ENCODE measurements around the gene PTPRE. TPM values are rescaled to one million over a fixed set of nuclear protein-coding genes. Genes with fewer than 3 reads are reported as not detected.

Gene PTPRE
- total and polyA plus RNA-seq, 4 donors: 30.9 to 46.9 (median 37.2) TPM

GRCh38 chr10:127872871-127873600 lies 33.9 kb upstream of the PTPRE start:
- Histone ChIP-seq H3K4me3 (ENCODE audit: low read depth, low read length) (no peak overlapping the region), H3K27ac (ENCODE audit: low read depth, low read length) (no peak overlapping the region), H3K36me3 (ENCODE audit: control insufficient read depth, insufficient read depth, low read length) (no peaks in the 10 kb centered on the region), H3K27me3 (ENCODE audit: control insufficient read depth, insufficient read depth, low read length) (no peaks in the 10 kb centered on the region), H3K4me1 (ENCODE audit: control insufficient read depth, insufficient read depth, low read length) (peaks cover 13% of the 10 kb centered on the region), H3K9me3 (ENCODE audit: control insufficient read depth, insufficient read depth, low read length) (no peaks in the 10 kb centered on the region)
- WGBS (ENCODE audit: insufficient coverage): 91% methylated on average over 9 of the region's 12 CpGs
- no peak for DNase-seq (ENCODE audit: low read depth in 4 of 6, low spot score in 6 of 6)

- Histone ChIP-seq H3K36me3 (ENCODE audit: control insufficient read depth, insufficient read depth, low read length) (no peaks in the 10 kb centered on the region), H3K27me3 (ENCODE audit: control insufficient read depth, insufficient read depth, low read length) (no peaks in the 10 kb centered on the region), H3K9me3 (ENCODE audit: control insufficient read depth, insufficient read depth, low read length) (no peaks in the 10 kb centered on the region), H3K27ac (ENCODE audit: low read depth, low read length) (no peak overlapping the region), H3K4me3 (ENCODE audit: low read depth, low read length) (no peak overlapping the region), H3K4me1 (ENCODE audit: control insufficient read depth, insufficient read depth, low read length) (peaks cover 13% of the 10 kb centered on the region)
- 95% methylated on average over 9 of the region's 11 CpGs for WGBS (ENCODE audit: insufficient coverage)
- no peak for DNase-seq (ENCODE audit: low read depth in 4 of 6, low spot score in 6 of 6)
These were observed 32.9 kb upstream of the PTPRE start for GRCh38 chr10:127873901-127874470.

- H3K36me3 ChIP-seq (ENCODE audit: control insufficient read depth, insufficient read depth, low read length): no peaks in the 10 kb centered on the region
- no peaks in the 10 kb centered on the region for H3K27me3 ChIP-seq (ENCODE audit: control insufficient read depth, insufficient read depth, low read length)
- H3K4me1 ChIP-seq (ENCODE audit: control insufficient read depth, insufficient read depth, low read length): peaks cover 13% of the 10 kb centered on the region
- no peak overlapping the region for H3K27ac ChIP-seq (ENCODE audit: low read depth, low read length)
- H3K9me3 ChIP-seq (ENCODE audit: control insufficient read depth, insufficient read depth, low read length): no peaks in the 10 kb centered on the region
- no peak overlapping the region for H3K4me3 ChIP-seq (ENCODE audit: low read depth, low read length)
- DNase-seq (ENCODE audit: low read depth in 4 of 6, low spot score in 6 of 6): no peak
- 78% methylated on average over 6 of the region's 11 CpGs for WGBS (ENCODE audit: insufficient coverage)
These were observed 32.0 kb upstream of the PTPRE start for GRCh38 chr10:127874671-127875448.

GRCh38 chr10:127875449-127875765 lies 31.5 kb upstream of the PTPRE start:
- Histone ChIP-seq H3K27ac (ENCODE audit: low read depth, low read length) (no peak overlapping the region), H3K9me3 (ENCODE audit: control insufficient read depth, insufficient read depth, low read length) (no peaks in the 10 kb centered on the region), H3K4me3 (ENCODE audit: low read depth, low read length) (no peak overlapping the region), H3K27me3 (ENCODE audit: control insufficient read depth, insufficient read depth, low read length) (no peaks in the 10 kb centered on the region), H3K4me1 (ENCODE audit: control insufficient read depth, insufficient read depth, low read length) (peaks cover 13% of the 10 kb centered on the region), H3K36me3 (ENCODE audit: control insufficient read depth, insufficient read depth, low read length) (no peaks in the 10 kb centered on the region)
- DNase-seq (ENCODE audit: low read depth in 4 of 6, low spot score in 6 of 6): no peak
- 90% methylated on average over 5 of the region's 6 CpGs for WGBS (ENCODE audit: insufficient coverage)

GRCh38 chr10:127875916-127876315 lies 31.0 kb upstream of the PTPRE start:
- WGBS (ENCODE audit: insufficient coverage): 100% methylated on average over 1 of the region's 5 CpGs
- peaks cover 13% of the 10 kb centered on the region for H3K4me1 ChIP-seq (ENCODE audit: control insufficient read depth, insufficient read depth, low read length)
- peak in 1 of 6 donors; percentile 14 for DNase-seq (ENCODE audit: low read depth in 4 of 6, low spot score in 6 of 6)

GRCh38 chr10:127877116-127877515 lies 29.8 kb upstream of the PTPRE start:
- no peaks in the 10 kb centered on the region for H3K27me3 ChIP-seq (ENCODE audit: control insufficient read depth, insufficient read depth, low read length)
- WGBS (ENCODE audit: insufficient coverage): 100% methylated on average over 3 of the region's 4 CpGs
- peaks cover 10% of the 10 kb centered on the region for H3K4me1 ChIP-seq (ENCODE audit: control insufficient read depth, insufficient read depth, low read length)

More at GRCh38 chr10:127875916-127876315, 31.0 kb upstream of the PTPRE start:
- Histone ChIP-seq H3K4me3 (ENCODE audit: low read depth, low read length) (no peak overlapping the region), H3K27me3 (ENCODE audit: control insufficient read depth, insufficient read depth, low read length) (no peaks in the 10 kb centered on the region), H3K27ac (ENCODE audit: low read depth, low read length) (no peak overlapping the region), H3K36me3 (ENCODE audit: control insufficient read depth, insufficient read depth, low read length) (no peaks in the 10 kb centered on the region), H3K9me3 (ENCODE audit: control insufficient read depth, insufficient read depth, low read length) (no peaks in the 10 kb centered on the region)

GRCh38 chr10:127877699-127878098 lies 29.2 kb upstream of the PTPRE start:
- no peaks in the 10 kb centered on the region for H3K36me3 ChIP-seq (ENCODE audit: control insufficient read depth, insufficient read depth, low read length)
- 58% methylated on average over 5 of the region's 5 CpGs for WGBS (ENCODE audit: insufficient coverage)
- H3K27me3 ChIP-seq (ENCODE audit: control insufficient read depth, insufficient read depth, low read length): no peaks in the 10 kb centered on the region
- no peak overlapping the region for H3K27ac ChIP-seq (ENCODE audit: low read depth, low read length)
- H3K9me3 ChIP-seq (ENCODE audit: control insufficient read depth, insufficient read depth, low read length): no peaks in the 10 kb centered on the region
- no peak overlapping the region for H3K4me3 ChIP-seq (ENCODE audit: low read depth, low read length)
- H3K4me1 ChIP-seq (ENCODE audit: control insufficient read depth, insufficient read depth, low read length): peaks cover 6% of the 10 kb centered on the region
- no peak for DNase-seq (ENCODE audit: low read depth in 4 of 6, low spot score in 6 of 6)

More at GRCh38 chr10:127877116-127877515, 29.8 kb upstream of the PTPRE start:
- no peaks in the 10 kb centered on the region for H3K36me3 ChIP-seq (ENCODE audit: control insufficient read depth, insufficient read depth, low read length)
- no peak for DNase-seq (ENCODE audit: low read depth in 4 of 6, low spot score in 6 of 6)
- H3K4me3 ChIP-seq (ENCODE audit: low read depth, low read length): no peak overlapping the region
- H3K27ac ChIP-seq (ENCODE audit: low read depth, low read length): no peak overlapping the region
- no peaks in the 10 kb centered on the region for H3K9me3 ChIP-seq (ENCODE audit: control insufficient read depth, insufficient read depth, low read length)

GRCh38 chr10:127878475-127879055 lies 28.3 kb upstream of the PTPRE start:
- peaks cover 6% of the 10 kb centered on the region for H3K4me1 ChIP-seq (ENCODE audit: control insufficient read depth, insufficient read depth, low read length)
- H3K9me3 ChIP-seq (ENCODE audit: control insufficient read depth, insufficient read depth, low read length): no peaks in the 10 kb centered on the region
- no peak overlapping the region for H3K4me3 ChIP-seq (ENCODE audit: low read depth, low read length)
- no peak for DNase-seq (ENCODE audit: low read depth in 4 of 6, low spot score in 6 of 6)
- 85% methylated on average over 4 of the region's 4 CpGs for WGBS (ENCODE audit: insufficient coverage)
- no peak overlapping the region for H3K27ac ChIP-seq (ENCODE audit: low read depth, low read length)
- no peaks in the 10 kb centered on the region for H3K27me3 ChIP-seq (ENCODE audit: control insufficient read depth, insufficient read depth, low read length)
- no peaks in the 10 kb centered on the region for H3K36me3 ChIP-seq (ENCODE audit: control insufficient read depth, insufficient read depth, low read length)

GRCh38 chr10:127880557-127880956 lies 26.3 kb upstream of the PTPRE start:
- H3K9me3 ChIP-seq (ENCODE audit: control insufficient read depth, insufficient read depth, low read length): no peaks in the 10 kb centered on the region
- H3K36me3 ChIP-seq (ENCODE audit: control insufficient read depth, insufficient read depth, low read length): no peaks in the 10 kb centered on the region
- no CpG with 5 or more reads among the region's 2 CpGs for WGBS (ENCODE audit: insufficient coverage)
- no peaks in the 10 kb centered on the region for H3K27me3 ChIP-seq (ENCODE audit: control insufficient read depth, insufficient read depth, low read length)
- no peak for DNase-seq (ENCODE audit: low read depth in 4 of 6, low spot score in 6 of 6)
- peak overlapping the region; percentile 16 for H3K27ac ChIP-seq (ENCODE audit: low read depth, low read length)
- H3K4me1 ChIP-seq (ENCODE audit: control insufficient read depth, insufficient read depth, low read length): peaks cover 3% of the 10 kb centered on the region
- no peak overlapping the region for H3K4me3 ChIP-seq (ENCODE audit: low read depth, low read length)

Measured in spinal cord (tissue), 10 donors.